GM13977 (cell line): ENCODE measurements around the gene HSP90AB1.

Source experiments
- DNase-seq: peaks from one replicate; pipeline ENCODE4 v3.0.0; 2012; ENCODE audit warnings: low spot score
- in situ Hi-C: fragments of 300-500 bp; cut with MboI; formaldehyde crosslinking; loops from one replicate; pipeline ENCODE4 v1.12.0; 2022; ENCODE audit warnings: low sequenced_read_pairs, low pct_unique_long_range_greater_than_20kb, mixed read lengths, inconsistent platforms; ENCODE audit not compliant: unreplicated experiment
- TF ChIP-seq, protein P1 (sequence below): IDR thresholded peaks from 2 replicates; pipeline ENCODE4 v1.5.1; 2012; ENCODE audit warnings: mild to moderate bottlenecking, control low read depth; ENCODE audit not compliant: insufficient read depth; ENCODE audit errors: extremely low read depth, missing control alignments

Gene HSP90AB1

DNA sequence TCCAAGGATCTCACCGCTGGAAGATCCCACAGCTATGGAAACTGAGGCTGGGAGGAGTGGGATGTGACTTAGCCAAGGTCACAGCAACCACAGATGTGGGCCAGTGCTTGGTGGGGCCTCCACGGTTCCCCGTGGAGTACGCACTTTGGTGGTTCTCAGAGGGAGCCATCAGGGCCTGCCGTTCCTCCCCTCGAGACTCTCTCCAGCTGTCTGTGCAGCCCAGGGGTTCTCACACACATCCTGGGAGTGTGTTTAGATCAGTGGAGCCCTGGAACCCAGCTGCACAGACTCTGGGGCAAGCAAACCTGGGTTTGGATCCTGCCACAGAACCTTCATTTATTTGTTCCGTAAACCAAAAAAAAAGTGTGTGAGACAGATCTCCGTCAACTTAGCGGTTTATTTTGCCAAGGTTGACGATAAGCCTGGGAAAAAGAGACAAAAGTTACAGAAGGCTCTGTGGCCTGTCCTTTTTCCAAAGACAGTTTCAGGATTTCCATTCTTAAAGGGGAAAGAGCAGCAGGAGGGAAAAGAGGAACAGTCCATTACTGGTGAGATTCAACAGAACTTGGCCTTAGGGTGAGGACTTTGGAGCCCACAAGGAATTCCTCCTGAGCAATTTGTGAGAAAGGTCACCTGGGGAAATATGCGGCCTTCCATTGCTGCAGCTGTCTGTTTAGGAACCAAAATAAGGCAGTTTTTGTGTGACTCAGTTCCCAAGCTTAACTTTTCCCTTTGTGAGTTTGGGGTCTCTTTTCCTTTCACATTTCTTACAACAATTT lies 43.7 kb upstream of the HSP90AB1 start:
- TF ChIP-seq, protein P1, sequence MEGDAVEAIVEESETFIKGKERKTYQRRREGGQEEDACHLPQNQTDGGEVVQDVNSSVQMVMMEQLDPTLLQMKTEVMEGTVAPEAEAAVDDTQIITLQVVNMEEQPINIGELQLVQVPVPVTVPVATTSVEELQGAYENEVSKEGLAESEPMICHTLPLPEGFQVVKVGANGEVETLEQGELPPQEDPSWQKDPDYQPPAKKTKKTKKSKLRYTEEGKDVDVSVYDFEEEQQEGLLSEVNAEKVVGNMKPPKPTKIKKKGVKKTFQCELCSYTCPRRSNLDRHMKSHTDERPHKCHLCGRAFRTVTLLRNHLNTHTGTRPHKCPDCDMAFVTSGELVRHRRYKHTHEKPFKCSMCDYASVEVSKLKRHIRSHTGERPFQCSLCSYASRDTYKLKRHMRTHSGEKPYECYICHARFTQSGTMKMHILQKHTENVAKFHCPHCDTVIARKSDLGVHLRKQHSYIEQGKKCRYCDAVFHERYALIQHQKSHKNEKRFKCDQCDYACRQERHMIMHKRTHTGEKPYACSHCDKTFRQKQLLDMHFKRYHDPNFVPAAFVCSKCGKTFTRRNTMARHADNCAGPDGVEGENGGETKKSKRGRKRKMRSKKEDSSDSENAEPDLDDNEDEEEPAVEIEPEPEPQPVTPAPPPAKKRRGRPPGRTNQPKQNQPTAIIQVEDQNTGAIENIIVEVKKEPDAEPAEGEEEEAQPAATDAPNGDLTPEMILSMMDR: no peak
- in situ Hi-C loops: no loop called here
- DNase-seq: no peak

DNA sequence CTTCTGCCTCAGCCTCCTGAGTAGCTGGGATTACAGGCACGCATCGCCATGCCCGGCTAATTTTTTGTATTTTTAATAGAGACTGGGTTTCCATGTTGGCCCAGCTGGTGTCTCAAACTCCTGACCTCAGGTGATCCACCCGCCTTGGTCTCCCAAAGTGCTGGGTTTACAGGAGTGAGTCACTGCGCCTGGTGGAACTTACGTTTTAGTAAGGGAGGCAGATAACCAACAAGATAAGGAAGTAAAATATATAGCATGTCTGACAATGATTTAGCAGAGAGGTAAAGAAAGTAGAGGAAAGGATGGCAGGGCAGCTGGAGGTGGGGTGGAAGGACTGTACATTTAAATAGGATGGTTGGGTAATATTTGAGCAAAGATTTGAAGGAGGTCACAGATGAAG lies 42.9 kb upstream of the HSP90AB1 start:
- in situ Hi-C loops: no loop called here
- DNase-seq: no peak
- TF ChIP-seq, protein P1: no peak

- TF ChIP-seq, protein P1: no peak
- in situ Hi-C loops: no loop called here
- no peak for DNase-seq
Observed at GRCh38 chr6:44207966-44208365, 38.9 kb upstream of the HSP90AB1 start.

DNA sequence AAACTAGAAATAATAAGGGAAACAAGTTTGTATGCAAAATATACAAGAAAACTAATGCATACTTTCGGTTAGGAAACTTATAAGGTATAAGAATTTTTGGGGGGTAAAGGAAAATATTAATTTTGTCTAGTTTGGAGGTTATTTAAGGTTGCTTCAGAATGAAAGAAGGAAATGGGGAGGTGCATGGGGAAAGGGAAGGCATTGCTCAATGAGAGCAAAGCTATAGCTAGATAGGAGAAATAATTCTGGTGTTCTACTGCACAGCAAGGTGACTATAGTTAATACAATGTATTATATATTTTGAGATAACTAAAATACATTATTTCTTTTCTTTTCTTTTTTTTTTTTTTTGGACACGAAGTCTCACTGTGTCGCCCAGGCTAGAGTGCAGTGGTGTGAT lies 35.6 kb upstream of the HSP90AB1 start:
- in situ Hi-C loops: no loop called here
- no peak for DNase-seq
- TF ChIP-seq, protein P1: no peak

- in situ Hi-C loops: no loop called here
- no peak for DNase-seq
- TF ChIP-seq, protein P1: no peak
Observed at GRCh38 chr6:44214307-44214706, 32.6 kb upstream of the HSP90AB1 start.

GRCh38 chr6:44216677-44217331 lies 30.1 kb upstream of the HSP90AB1 start, which contains the start of gene MYMX:
TSS of gene MYMX (plus strand) at chr6:44216926. CDS start at chr6:44217472, 546 bp downstream.
- TF ChIP-seq, protein P1: no peak
- in situ Hi-C loops: no loop called here
- no peak for DNase-seq
